ENCODE results near the gene MAP3K13. TPM values are rescaled to one million over a fixed set of nuclear protein-coding genes. Genes with fewer than 3 reads are reported as not detected.
A peak's percentile ranks its signal among the peaks of the same experiment; 100 is the strongest.

The MAP3K13 gene
- total RNA-seq, 3 donors from 2014 or later (not counting 1 experiment from before 2014, with no cell fraction given): 3.3 to 11.8 (median 9.8) TPM

DNA sequence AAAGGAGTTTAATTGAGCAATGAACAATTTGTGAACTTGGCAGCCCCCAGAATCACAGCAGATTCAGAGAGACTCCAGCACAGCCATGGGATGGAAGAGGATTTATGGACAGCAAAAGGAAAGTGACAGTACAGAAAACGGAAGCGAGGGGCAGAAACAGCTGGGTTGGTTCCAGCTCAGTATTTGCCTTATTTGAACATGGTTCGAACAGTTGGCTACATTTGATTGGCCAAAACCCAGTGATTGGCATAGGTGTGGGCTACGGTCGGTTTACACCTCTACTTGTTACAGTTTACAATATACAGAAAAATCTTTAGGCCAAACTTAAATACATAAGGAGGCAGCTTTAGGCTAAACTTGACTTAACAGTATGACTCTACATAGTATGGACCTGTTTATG is 9.7 kb upstream of the MAP3K13 start:
- Histone ChIP-seq H3K9me3 (ENCODE audit: control insufficient read depth, insufficient read depth, low read length) (no peaks in the 10 kb centered on the region), H3K27ac (ENCODE audit: low read length) (no peak overlapping the region), H3K4me1 (ENCODE audit: control insufficient read depth, insufficient read depth, low read length) (no peaks in the 10 kb centered on the region), H3K36me3 (ENCODE audit: control insufficient read depth, insufficient read depth, low read length) (no peaks in the 10 kb centered on the region), H3K4me3 (ENCODE audit: low read length) (no peak overlapping the region), H3K27me3 (ENCODE audit: control insufficient read depth, insufficient read depth, low read length) (no peaks in the 10 kb centered on the region)
- TF ChIP-seq, protein P1, sequence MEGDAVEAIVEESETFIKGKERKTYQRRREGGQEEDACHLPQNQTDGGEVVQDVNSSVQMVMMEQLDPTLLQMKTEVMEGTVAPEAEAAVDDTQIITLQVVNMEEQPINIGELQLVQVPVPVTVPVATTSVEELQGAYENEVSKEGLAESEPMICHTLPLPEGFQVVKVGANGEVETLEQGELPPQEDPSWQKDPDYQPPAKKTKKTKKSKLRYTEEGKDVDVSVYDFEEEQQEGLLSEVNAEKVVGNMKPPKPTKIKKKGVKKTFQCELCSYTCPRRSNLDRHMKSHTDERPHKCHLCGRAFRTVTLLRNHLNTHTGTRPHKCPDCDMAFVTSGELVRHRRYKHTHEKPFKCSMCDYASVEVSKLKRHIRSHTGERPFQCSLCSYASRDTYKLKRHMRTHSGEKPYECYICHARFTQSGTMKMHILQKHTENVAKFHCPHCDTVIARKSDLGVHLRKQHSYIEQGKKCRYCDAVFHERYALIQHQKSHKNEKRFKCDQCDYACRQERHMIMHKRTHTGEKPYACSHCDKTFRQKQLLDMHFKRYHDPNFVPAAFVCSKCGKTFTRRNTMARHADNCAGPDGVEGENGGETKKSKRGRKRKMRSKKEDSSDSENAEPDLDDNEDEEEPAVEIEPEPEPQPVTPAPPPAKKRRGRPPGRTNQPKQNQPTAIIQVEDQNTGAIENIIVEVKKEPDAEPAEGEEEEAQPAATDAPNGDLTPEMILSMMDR (IDR thresholded peaks at IDR 0.05): no peak
- no peak overlapping the region for H3K27ac Mint-ChIP-seq
- intact Hi-C loops (cut with micrococcal nuclease): no loop called here
- WGBS (ENCODE audit: insufficient coverage): 90% methylated on average over 5 of the region's 5 CpGs
- H3K4me1 Mint-ChIP-seq: no peaks in the 10 kb centered on the region
- H3K27me3 Mint-ChIP-seq (ENCODE audit: low read depth in 2 of 2): peaks cover 0 to 8% of the 10 kb centered on the region in 2 donors
- DNase-seq (no peak), ATAC-seq (no peak)
- H3K36me3 Mint-ChIP-seq: no peaks in the 10 kb centered on the region
- H3K4me3 Mint-ChIP-seq: no peak overlapping the region
- H3K9me3 Mint-ChIP-seq: no peaks in the 10 kb centered on the region

DNA sequence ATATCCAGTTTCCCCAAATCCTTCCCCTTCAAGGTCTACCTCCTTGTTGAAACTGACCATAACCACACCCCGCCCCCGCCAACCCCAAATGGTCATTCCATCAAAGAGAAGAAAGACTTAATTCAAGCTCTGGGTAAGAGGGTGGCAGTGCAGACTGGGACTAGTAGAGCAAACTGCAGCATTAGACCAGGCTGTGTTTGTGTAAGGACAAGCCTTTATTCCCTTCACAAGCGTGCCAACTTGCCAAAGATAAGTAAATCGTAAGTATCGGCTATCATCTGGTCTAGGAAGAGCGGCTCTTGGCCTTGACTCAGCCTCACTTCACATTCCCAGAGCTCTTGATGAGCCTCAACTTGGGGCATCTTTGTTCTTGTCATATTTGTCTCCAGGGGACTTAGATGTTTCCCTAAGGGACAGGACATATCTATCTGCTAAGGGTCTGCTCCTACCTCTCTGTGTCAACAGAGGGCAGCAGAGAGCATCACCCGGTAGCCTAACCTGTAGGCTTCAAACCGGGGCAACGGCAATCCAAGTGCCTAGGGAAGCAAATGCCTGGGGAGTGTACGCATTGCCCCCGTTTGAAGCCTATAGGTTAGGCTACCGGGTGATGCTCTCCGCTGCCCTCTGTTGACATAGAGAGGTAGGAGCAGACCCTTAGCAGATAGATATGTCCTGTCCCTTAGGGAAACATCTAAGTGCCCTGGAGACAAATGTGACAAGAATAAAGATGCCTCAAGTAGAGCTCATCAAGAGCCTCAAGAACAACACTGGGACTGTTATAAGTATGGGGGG is 8.9 kb upstream of the MAP3K13 start:
- intact Hi-C loops (cut with micrococcal nuclease): loop anchor here (2.0 kb wide), 1 partner anchor 221 kb away; no protein-coding TSS in a partner anchor
- Histone ChIP-seq H3K27me3 (ENCODE audit: control insufficient read depth, insufficient read depth, low read length) (no peaks in the 10 kb centered on the region), H3K4me3 (ENCODE audit: low read length) (no peak overlapping the region), H3K36me3 (ENCODE audit: control insufficient read depth, insufficient read depth, low read length) (no peaks in the 10 kb centered on the region), H3K27ac (ENCODE audit: low read length) (no peak overlapping the region), H3K9me3 (ENCODE audit: control insufficient read depth, insufficient read depth, low read length) (no peaks in the 10 kb centered on the region), H3K4me1 (ENCODE audit: control insufficient read depth, insufficient read depth, low read length) (no peaks in the 10 kb centered on the region)
- no peaks in the 10 kb centered on the region for H3K4me1 Mint-ChIP-seq
- no peaks in the 10 kb centered on the region for H3K36me3 Mint-ChIP-seq
- no peak overlapping the region for H3K27ac Mint-ChIP-seq
- peaks cover 7 to 11% of the 10 kb centered on the region in 2 donors for H3K27me3 Mint-ChIP-seq (ENCODE audit: low read depth in 2 of 2)
- TF ChIP-seq, protein P1 (IDR thresholded peaks at IDR 0.05): peak; percentile 69
- no peak overlapping the region for H3K4me3 Mint-ChIP-seq
- ATAC-seq (peak; percentile 91 to 99 (median 98)), DNase-seq (peak; percentile 46 to 80)
- no peaks in the 10 kb centered on the region for H3K9me3 Mint-ChIP-seq
- WGBS (ENCODE audit: insufficient coverage): 42% methylated on average over 13 of the region's 13 CpGs

DNA sequence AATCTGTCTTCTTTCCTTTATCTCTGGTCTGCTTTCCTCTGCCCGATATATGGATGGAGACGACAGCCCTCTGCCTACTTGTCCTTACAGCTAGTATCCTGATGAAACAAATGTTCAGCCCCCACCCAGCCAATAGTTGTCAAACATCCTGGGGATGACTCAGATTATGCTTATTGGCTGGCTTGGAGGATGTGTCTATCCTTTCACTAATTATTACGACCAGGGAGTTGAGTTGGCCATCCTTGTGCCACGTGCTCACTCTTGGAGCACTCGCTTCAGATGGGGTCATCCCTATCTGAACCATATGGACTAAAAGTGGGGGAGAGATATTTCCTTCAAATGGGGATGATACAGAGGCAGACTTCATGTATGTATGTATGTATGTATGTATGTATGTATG is 6.4 kb upstream of the MAP3K13 start:
- H3K27me3 ChIP-seq (ENCODE audit: control insufficient read depth, insufficient read depth, low read length): no peaks in the 10 kb centered on the region
- no peaks in the 10 kb centered on the region for H3K36me3 Mint-ChIP-seq
- H3K27ac Mint-ChIP-seq: no peak overlapping the region
- no peak overlapping the region for H3K4me3 Mint-ChIP-seq
- no peaks in the 10 kb centered on the region for H3K4me1 Mint-ChIP-seq
- H3K9me3 ChIP-seq (ENCODE audit: control insufficient read depth, insufficient read depth, low read length): no peaks in the 10 kb centered on the region
- ATAC-seq: no peak
- H3K4me3 ChIP-seq (ENCODE audit: low read length): no peak overlapping the region
- no peaks in the 10 kb centered on the region for H3K4me1 ChIP-seq (ENCODE audit: control insufficient read depth, insufficient read depth, low read length)
- no peak for DNase-seq
- no peaks in the 10 kb centered on the region for H3K9me3 Mint-ChIP-seq
- peaks cover 8 to 11% of the 10 kb centered on the region in 2 donors for H3K27me3 Mint-ChIP-seq (ENCODE audit: low read depth in 2 of 2)
- H3K27ac ChIP-seq (ENCODE audit: low read length): no peak overlapping the region
- TF ChIP-seq, protein P1 (IDR thresholded peaks at IDR 0.05): no peak
- WGBS (ENCODE audit: insufficient coverage): 98% methylated on average over 5 of the region's 5 CpGs
- intact Hi-C loops (cut with micrococcal nuclease): no loop called here
- no peaks in the 10 kb centered on the region for H3K36me3 ChIP-seq (ENCODE audit: control insufficient read depth, insufficient read depth, low read length)
